K562 (cell line): ENCODE data around the gene CERS5. TPM values are rescaled to one million over a fixed set of nuclear protein-coding genes. Genes with fewer than 3 reads are reported as not detected.
A peak's percentile ranks its signal among the peaks of the same experiment; 100 is the strongest.

ENCODE experiments used
- NKRF ChIP-seq: fragments of 450-650 bp; IDR thresholded peaks from 2 replicates; pipeline ENCODE4 v1.6.1; 2016; ENCODE audit warnings: borderline replicate concordance
- PML ChIP-seq: IDR thresholded peaks from 2 replicates; pipeline ENCODE4 v1.6.1; 2012; ENCODE audit warnings: low read length, inconsistent platforms
- ZSCAN29 ChIP-seq: fragments of 450-650 bp; IDR thresholded peaks from 2 replicates; pipeline ENCODE4 v1.6.1; 2017
- polyA plus RNA-seq, 8 experiments: library from polyadenylated mRNA; depleted of rRNA in 4 of 8; stranded (reverse) in 5 of 8; unstranded in 3 of 8; fragments of >200 nt; fragmentation: Nextera tagmentation in 2 of 8; fragmentation: Illumina TruSeq in 1 of 8; extraction: Ambion mirVana in 2 of 8; extraction: Trizol in 1 of 8; gene quantifications; 2 replicates each; pipeline versions ENCODE4 v1.2.1 to v1.2.3, GENCODE V29; 2011 to 2014; ENCODE audit warnings: inconsistent platforms in 1 of 8, missing spikeins in 1 of 8
- total RNA-seq, 7 experiments: library from RNA; depleted of rRNA in 6 of 7; stranded (reverse); fragments of >200 nt in 6 of 7; fragmentation: Illumina TruSeq in 2 of 7; extraction: Trizol in 2 of 7; gene quantifications; 2 replicates each; pipeline versions ENCODE4 v1.2.1 to v1.2.3, GENCODE V29; 2011 to 2021; ENCODE audit warnings: low replicate concordance in 1 of 7
- TF ChIP-seq, protein P1 (sequence below), 2 experiments: IDR thresholded peaks; 2 replicates each; pipeline ENCODE4 v1.6.1; 2012; ENCODE audit warnings: improper control_type of control experiment in 2 of 2, low read depth in 2 of 2, low read length in 2 of 2, borderline replicate concordance in 1 of 2
- TF ChIP-seq, protein P2 (sequence below), 2 experiments: IDR thresholded peaks in 1 of 2; conservative IDR thresholded peaks in 1 of 2; 2 replicates each; pipeline ENCODE4 v1.6.1; 2016; ENCODE audit warnings: low read depth in 2 of 2, mild to moderate bottlenecking in 1 of 2, missing compliant biosample characterization in 1 of 2, missing genetic modification characterization in 1 of 2, moderate library complexity in 1 of 2
- TF ChIP-seq, protein P3 (sequence below): IDR thresholded peaks from 2 replicates; pipeline ENCODE4 v1.6.1; 2014; ENCODE audit warnings: antibody characterized with exemption

Gene CERS5
- total and polyA plus RNA-seq, 9 of the 15 experiments (the other 6 are each of a cell fraction or from before 2014, with no cell fraction given): 6.1 to 47.5 (median 17.8) TPM

- TF ChIP-seq, protein P1, sequence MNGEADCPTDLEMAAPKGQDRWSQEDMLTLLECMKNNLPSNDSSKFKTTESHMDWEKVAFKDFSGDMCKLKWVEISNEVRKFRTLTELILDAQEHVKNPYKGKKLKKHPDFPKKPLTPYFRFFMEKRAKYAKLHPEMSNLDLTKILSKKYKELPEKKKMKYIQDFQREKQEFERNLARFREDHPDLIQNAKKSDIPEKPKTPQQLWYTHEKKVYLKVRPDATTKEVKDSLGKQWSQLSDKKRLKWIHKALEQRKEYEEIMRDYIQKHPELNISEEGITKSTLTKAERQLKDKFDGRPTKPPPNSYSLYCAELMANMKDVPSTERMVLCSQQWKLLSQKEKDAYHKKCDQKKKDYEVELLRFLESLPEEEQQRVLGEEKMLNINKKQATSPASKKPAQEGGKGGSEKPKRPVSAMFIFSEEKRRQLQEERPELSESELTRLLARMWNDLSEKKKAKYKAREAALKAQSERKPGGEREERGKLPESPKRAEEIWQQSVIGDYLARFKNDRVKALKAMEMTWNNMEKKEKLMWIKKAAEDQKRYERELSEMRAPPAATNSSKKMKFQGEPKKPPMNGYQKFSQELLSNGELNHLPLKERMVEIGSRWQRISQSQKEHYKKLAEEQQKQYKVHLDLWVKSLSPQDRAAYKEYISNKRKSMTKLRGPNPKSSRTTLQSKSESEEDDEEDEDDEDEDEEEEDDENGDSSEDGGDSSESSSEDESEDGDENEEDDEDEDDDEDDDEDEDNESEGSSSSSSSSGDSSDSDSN (IDR thresholded peaks at IDR 0.05; ENCODE audit: borderline replicate concordance in 1 of 2, low read depth in 2 of 2, low read length in 2 of 2): no peak
- TF ChIP-seq, protein P2, sequence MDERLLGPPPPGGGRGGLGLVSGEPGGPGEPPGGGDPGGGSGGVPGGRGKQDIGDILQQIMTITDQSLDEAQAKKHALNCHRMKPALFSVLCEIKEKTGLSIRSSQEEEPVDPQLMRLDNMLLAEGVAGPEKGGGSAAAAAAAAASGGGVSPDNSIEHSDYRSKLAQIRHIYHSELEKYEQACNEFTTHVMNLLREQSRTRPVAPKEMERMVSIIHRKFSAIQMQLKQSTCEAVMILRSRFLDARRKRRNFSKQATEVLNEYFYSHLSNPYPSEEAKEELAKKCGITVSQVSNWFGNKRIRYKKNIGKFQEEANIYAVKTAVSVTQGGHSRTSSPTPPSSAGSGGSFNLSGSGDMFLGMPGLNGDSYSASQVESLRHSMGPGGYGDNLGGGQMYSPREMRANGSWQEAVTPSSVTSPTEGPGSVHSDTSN (CRISPR knock-in tag; IDR thresholded peaks at IDR 0.05; ENCODE audit: low read depth): peak; percentile 43; the same call in 1 of the 2 replicates
- TF ChIP-seq, protein P2 (tag; conservative IDR thresholded peaks at IDR 0.05; ENCODE audit: low read depth): peak; percentile 92
- TF ChIP-seq PML: peak; percentile 62; the same call in 1 of the 2 replicates
- peak; percentile 97 for TF ChIP-seq NKRF
- 0 out of 2 replicates have a peak, but pooled peaks have one; percentile 67 for TF ChIP-seq ZSCAN29
- TF ChIP-seq, protein P3, sequence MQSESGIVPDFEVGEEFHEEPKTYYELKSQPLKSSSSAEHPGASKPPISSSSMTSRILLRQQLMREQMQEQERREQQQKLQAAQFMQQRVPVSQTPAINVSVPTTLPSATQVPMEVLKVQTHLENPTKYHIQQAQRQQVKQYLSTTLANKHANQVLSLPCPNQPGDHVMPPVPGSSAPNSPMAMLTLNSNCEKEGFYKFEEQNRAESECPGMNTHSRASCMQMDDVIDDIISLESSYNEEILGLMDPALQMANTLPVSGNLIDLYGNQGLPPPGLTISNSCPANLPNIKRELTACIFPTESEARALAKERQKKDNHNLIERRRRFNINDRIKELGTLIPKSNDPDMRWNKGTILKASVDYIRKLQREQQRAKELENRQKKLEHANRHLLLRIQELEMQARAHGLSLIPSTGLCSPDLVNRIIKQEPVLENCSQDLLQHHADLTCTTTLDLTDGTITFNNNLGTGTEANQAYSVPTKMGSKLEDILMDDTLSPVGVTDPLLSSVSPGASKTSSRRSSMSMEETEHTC: 0 out of 2 replicates have a peak, but pooled peaks have one; percentile 16
These were observed 55.3 kb downstream of the CERS5 start, which contains the start of gene COX14 (continued) for GRCh38 chr12:50111693-50112455.
